GM21381 (cell line): ENCODE results near the gene SLC22A1.
"Not testable (repeated sequence)": the region's sequence is repeated elsewhere in the genome, so short reads cannot be mapped to it uniquely, and the experiment has no call there.

Experiments
- ATAC-seq: cut with Tn5 transposase; IDR thresholded peaks from one replicate; pipeline ENCODE4 v1.9.1; 2021; ENCODE audit warnings: mild to moderate bottlenecking, moderate library complexity; ENCODE audit not compliant: unreplicated experiment

The SLC22A1 gene

DNA sequence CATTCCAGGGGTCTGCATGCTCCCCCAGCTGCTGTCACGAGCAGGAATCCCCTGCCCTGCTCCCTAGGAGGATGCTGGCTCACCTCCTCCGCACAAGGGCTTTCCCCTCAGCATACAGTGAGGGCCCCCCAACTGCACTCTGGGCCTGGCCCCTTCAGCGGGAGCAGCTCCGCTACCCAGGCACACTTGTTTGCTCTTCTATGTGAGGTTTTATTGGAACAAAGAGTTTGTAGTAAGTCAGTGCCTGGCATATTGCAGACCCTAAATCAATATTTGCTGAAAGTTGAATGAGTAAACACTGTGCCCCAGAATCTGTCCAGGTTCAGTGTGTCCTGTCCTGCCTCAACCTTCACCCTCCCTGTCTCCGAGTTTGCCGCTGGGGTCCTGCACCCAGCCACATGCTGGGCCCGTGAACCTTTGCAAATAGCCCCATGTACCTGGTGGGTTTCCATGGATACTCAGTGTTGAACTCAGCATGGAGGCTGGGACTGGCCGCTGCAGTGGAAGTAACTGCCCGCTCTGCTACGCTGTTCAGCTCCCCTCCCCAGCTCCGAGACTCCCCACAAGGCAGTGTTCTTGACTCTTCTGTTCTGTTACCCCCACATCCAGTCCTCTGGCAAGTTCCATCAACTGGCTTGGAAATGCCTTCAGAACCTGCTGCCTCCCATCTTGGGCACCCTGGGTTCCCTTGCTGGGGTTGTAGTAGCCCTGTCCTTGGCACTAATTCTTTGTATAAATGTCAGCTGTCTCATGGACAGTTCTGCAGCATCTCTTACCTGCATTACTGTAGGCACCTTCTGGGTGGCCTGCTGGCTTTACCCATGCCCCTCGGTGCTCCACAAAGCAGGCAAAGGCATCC, 15.7 kb downstream of the SLC22A1 start:
- ATAC-seq = no peak

DNA sequence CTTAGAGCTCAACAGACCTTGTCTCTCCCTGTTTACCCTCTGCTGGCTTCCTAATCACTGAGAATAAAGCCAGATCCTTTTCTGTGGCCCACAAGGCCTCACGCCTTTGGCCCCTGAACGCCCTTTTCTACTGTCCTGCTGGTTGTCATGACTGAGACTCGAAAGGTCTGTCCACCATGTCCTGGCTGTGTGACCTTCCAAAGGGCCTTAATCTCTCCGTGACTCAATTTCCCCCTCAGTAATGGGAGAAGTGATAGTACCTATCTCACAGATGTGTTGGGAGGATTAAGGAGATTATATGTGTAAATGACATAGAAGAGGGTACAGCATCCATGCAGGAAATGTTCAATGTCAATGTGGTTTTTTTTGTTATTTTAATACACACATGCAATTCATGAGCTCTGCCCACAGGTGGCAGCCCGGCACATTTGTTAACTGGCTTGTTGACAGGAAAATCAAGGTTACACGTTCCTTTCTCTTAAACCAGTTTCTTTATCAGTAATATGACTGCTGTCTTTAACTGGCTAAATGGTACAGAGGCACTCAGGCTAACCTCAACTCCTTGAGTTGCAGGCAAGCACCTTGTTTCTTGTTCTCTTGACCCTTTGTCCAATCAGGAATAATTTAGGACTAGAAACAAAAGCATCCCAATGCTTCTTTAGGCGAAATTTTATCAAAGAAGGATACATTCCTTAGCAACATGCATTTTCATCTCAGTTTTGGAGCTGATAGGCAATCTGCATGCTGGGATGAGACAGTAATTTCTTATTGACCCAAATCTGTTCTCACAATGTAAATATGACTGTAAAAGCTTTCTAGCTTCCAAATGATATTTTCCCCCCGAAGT, 16.6 kb downstream of the SLC22A1 start:
- peak; percentile 65 for ATAC-seq

DNA sequence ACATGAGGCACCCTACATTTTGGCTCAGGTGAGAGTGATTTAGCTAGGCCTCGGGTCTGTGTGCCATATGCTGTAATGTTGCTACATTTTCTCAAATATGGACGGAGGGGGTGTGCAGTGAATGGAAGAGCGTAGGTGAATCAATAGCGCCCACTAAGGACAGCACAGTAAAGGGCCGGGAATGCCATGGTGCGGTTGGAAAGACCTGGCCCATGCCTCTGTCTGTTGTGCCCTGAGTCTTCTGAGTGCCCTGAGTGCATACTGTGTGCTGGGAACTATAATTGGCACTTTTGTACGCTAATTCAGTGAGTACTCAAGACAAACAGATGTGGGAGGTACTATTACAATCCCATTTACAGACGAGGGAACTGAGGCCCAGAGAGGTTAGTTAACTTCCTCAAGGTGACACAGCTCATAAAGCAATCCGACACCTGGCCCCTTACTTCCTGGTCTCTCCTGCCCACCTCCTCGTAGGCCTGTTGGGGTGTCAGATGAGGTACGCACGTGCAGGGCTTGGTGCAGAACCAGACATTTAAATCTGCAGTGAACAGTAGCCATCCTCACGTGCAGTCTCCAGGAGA, 17.3 kb downstream of the SLC22A1 start:
- ATAC-seq = no peak

DNA sequence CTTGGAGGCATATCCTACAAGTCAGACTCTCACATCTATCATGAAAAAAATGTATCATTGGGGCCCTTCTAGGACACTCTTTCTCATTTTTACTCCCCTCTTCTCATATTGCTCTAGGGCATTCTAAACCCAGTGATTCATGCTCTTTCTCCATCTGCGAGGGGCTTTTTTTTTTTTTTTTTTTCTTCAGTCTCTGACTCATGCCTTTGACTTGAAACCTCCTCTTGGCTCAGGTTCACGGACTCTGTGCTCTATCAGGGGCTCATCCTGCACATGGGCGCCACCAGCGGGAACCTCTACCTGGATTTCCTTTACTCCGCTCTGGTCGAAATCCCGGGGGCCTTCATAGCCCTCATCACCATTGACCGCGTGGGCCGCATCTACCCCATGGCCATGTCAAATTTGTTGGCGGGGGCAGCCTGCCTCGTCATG, 17.8 kb downstream of the SLC22A1 start:
- no peak for ATAC-seq

DNA sequence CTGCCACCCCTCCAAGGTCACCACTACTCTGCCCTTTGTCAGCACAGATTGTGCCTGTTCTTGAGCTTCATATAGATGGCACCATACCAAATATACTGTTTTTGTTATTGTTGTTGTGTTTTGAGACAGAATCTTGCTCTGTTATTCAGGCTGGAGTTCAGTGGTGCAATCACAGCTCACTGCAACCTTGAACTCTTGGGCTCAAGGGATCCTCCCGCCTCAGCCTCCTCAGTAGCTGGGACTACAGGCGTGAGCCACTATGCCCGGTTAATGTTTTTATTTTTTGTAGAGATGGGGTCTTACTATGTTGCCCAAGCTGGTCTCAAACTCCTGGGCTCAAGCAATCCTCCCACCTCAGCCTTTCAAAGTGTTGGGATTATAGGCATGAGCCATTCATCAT, 18.9 kb downstream of the SLC22A1 start:
- not testable (repeated sequence) for ATAC-seq

DNA sequence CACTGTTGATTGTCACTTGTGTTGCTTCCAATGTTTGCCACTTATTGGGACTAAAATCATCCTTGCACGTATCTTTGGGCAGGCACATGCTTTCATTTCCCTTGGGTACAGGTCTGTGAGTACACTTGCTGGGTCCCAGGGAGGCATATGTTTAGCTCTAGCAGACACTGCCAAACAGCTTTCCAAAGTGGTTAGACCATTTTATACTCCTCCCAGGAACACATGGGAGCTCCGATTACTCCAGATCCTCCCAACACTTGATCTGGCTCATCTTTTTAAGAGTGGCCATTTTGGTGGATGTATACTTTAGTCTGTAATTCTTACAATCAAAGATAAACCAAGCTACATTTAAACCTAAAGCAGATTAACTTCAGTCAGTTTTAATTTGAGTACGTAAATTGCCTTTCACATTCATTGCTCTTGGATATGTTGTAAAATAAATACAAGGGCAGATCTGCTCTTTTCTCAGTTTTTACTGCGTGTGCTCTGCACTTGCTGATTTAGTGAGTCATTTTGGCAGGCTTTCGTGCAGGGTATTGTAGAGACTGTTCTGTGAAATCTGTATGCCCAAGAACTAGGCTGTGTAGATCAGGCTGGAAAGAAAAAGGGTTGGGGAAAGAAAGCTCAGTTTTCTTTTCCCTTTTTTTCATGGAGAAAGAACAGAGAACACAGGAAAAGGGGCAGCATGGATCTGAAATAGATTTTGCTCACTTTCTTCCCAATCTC, 19.5 kb downstream of the SLC22A1 start:
- ATAC-seq = no peak

DNA sequence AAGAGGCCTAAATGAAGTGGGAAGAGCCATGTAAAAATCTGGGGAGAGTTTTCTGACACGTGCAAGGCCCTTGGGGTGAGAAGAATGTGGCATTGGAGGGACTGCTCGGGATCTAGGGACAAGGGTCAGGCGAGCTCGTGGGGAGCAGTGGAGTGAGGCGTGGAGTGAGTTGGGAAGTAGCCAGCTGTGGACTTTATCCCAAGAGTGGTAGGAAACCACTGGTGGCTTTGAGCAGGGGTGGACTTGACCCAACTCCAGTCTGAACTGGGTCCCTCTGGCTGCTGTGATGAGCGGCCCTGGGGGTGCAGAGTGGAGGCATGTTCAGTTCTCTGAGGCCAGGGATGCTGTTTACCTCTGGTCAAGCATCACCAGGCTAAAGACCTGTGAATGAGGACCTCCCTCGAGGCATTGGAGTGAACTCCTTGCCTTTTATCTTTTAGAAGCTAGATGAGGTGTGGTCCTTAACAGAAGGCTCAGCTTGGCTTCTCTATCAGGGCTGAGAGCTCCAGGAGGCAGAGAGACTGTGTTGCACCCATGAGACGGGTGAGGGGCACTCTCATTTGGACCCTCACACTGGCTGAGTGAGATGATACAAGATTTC, 20.6 kb downstream of the SLC22A1 start:
- no peak for ATAC-seq

DNA sequence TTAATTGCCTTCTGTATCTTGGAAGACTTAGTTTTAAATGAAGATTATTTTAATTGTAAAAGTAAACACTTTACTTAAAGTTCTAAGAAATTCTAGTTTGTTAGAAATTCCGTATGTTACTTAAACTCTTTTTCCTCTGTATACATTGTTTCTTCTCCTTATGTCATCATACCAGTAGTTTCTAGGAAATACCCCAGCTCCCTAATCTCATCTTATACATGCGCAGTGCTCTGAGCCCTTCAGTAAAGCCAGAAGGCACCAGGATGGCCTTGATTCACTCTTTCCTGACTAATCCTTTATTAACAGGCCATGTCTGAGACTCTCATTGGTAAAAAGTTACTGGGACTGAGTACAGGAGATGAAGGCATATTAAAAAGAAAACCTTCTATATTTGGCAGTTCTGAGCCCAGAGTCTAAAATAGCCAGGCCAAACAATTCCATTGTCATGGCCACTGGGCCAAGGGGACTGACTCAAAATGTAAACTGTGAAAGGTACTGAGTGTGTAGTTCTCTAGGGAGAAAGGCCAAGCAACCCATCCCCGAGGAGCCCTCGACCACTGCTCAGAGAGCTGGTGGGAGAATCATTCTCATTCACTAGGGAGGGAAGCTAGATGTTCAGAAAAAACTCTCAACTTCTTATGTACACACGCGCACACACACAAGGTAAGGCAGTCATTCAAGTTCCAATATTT, 25.0 kb downstream of the SLC22A1 start:
- ATAC-seq = no peak

DNA sequence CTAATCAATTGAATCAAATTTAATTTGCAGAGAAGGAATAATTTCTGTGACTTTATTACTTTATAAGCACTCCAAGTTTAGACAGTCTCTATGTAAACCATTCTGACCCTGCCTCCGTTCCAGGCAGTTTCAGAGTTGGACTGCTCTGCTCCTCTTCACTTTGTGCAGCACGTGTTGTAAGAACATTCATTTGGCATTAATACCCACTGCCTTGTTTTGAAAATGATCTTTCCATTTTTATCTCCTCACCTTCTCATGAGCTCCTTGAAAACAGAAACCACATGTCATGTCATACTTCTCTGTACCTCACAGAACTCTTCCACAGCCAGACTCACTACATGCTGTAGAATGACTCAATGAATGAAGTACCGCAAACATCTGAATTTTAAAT, 25.5 kb downstream of the SLC22A1 start:
- no peak for ATAC-seq

DNA sequence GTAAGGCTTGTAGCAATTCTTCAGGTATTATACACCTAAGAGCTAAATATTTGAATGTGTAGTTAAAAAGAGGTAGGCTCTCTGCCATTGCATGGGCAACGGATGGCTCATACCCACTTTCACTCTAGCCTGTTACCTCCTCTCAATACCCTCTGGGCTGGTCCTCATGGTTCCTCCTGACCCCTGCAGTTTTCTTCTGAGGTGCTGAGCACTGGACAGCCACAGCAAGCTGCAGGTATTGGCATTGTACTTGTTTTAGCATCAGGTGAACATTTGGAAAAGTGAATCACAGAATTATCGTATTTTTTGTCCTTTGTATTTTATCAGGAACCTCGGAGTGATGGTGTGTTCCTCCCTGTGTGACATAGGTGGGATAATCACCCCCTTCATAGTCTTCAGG, 32.9 kb downstream of the SLC22A1 start:
- no peak for ATAC-seq

DNA sequence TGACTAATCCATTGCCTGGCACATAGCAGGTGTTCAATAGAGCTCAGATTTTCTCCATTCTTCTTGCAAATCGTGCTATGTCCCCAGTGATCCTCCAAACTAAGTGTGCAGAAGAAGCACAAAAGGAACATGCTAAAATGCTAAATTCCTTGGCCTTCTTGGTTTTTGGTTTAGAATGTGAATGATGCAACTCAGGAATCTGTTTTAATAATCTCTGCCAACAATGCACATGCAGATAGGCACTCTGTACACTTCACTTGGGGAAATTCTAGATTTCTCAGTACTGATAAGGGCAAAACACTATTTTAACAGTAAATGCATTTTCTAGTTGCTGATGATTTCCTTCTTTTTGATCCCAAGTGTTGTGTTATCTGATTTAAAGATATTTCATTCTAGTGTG, 35.2 kb downstream of the SLC22A1 start:
- ATAC-seq = no peak

DNA sequence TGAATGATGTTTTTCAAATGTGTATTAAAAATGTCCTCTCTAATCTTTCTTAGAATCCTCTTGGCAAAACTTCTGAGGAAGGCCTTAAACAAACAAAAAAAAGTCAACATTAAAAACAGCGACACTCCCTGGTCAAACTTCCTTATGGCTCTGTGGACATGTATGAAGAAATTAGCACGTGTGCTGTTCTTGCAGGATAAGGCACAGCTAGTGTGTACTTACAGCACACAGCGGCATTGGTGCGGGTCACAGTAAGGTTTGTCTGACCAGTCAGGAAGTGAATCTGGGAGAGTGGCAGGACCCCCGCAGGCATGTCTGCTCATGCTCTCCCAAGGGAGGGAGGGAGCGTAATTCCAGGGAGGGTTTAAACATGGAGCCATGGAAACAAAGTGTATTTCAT, 38.8 kb downstream of the SLC22A1 start:
- no peak for ATAC-seq

DNA sequence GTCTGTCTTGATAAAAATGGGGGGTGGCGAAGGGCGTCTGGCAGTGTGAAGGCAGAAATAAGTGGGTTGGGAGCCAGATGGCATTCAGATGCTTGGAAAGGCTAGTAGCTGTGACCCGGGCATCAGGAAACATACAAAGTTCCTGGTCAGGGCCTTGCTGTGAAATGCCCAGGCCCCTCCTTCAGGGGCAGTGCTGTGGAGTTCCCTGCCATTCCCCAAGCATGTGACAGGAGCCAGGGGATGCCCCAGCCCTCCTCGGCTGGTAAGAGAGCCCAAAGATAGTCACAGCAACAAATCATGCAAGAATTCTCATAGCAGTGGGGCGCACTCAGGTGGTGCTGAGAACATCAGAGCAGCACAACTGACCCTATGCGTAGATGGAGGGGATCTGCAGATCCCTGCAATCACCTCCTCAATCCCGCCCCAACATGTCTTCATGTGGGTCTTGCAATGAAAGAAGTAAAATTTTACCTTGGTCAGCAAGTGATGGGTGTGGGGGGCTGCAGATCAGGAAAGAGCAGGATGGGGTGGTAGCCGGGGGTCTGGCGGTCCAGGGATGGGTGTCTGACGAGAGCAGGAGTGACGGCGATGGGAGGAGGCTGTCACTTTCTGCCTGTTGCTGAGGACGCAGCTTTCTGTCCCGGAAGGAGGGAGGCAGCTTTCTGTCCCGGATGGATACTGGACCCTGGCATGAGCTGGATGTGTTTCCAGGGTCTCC, 39.5 kb downstream of the SLC22A1 start:
- no peak for ATAC-seq

DNA sequence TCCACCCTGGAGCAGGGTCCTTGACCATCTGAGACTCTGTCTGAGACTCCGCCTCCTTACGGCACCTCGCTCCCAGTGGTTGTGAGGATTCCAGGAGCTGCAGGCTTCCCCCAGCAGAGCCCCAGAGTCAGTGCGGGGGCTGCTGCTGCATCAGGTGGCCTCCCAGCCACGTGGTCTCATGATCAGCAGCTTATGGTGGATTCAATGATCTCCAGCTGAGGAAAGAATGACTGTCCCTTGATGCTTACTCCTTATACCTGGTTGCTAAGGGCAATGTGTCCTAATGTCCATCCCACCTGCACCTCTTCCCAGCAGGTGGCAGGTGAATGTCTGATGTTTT, 40.0 kb downstream of the SLC22A1 start:
- no peak for ATAC-seq

DNA sequence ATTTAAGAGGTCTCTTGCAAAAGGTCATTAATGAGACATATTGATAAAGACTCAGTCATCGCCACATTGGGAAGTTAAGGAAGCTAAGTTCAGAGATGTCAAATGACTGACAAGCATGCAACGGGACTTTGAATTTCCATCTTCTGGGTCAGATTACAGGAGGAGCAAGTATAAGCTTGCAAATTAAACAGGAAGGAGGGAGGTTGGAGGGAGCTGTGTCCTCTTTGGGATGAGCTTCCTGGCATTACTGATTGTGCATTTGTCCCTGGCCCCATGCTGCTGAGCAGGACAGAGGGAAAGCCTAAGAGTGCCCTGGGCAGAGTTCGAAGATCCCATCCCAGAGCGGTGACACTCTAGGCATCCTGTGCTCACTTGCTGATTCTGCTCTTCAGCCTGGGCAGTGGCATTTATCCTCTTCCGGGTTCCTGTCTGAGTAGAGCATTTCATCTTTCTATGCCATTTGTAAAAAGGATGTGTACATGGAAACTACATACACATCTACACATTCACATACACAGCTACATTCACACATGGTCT, 40.5 kb downstream of the SLC22A1 start:
- no peak for ATAC-seq

DNA sequence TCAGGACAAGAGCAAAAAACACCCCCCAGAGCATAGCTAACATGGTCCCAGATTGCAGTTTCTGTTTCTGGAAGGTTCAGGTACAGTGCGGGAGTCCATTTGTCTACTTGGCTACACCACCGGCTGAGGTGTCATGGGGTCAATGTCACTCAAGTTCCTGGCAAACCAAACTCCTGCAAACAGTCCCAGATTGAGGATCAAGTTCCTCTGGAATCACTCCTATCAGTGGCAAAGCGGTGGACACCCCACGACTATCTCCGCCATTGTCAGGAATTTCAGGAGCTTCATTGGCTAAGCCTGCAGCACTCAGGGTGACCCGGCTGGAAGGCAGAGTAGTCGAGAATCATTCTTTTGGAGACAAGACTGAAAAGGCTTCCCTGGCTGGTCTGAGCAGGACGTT, 41.8 kb downstream of the SLC22A1 start:
- ATAC-seq = no peak

DNA sequence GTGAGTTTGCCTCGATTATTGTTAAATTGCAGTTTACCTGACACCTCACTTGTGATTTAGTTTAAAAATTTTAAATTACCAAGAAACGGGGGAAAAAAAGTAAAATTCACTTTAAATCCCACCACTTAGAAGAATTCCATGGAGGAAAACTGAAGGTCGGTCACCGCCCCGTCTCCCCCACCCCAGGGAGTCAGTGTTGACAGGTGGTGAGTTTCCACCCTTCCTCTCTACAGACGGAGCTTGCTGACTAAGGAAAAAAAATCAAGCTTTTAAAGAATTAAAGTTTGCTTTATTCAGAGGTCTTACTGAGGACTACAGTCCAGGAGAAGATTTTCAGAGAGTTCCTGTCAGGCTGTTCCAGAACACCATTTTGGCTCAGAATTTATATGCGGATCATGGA, 42.3 kb downstream of the SLC22A1 start:
- no peak for ATAC-seq

DNA sequence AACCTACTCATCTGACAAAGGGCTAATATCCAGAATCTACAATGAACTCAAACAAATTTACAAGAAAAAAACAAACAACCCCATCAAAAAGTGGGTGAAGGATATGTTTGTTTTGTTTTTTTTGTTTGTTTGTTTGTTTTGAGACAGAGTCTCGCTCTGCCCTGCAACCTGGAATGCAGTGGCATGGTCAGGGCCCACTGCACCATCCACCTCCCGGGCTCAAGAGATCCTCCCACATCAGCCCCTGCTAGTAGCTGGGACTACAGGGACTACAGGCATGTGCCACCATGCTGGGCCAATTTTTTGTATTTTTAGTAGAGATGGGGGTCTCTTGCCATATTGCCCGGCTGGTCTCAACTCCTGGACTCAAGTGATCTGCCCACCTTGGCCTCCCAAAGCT, 44.3 kb downstream of the SLC22A1 start:
- ATAC-seq = not testable (repeated sequence)
